ENCODE results near the gene ELK4.

ELK4 gene

GRCh38 chr1:205658943-205659581, 27.3 kb upstream of the ELK4 start:
- Histone ChIP-seq H2BK12ac (ENCODE audit: low read length) (no peak overlapping the region), H2AK5ac (ENCODE audit: low read length) (no peak overlapping the region), H2BK5ac (ENCODE audit: low read depth, low read length, poor library complexity) (no peak overlapping the region), H3K27me3 (ENCODE audit: insufficient read depth, low read length) (no peaks in the 10 kb centered on the region), H3K4me1 (ENCODE audit: control insufficient read depth in 1 of 2, insufficient read depth in 2 of 2, low read length in 2 of 2) (peaks cover 3 to 7% of the 10 kb centered on the region in 2 experiments), H3K14ac (ENCODE audit: low read length) (no peak overlapping the region), H3K9me3 (ENCODE audit: insufficient read depth, low read depth, low read length) (no peaks in the 10 kb centered on the region), H4K8ac (ENCODE audit: low read depth, low read length) (no peak overlapping the region), H3K79me1 (ENCODE audit: low read length) (no peaks in the 10 kb centered on the region), H4K12ac (ENCODE audit: low read depth, low read length) (no peak overlapping the region), H2BK120ac (ENCODE audit: insufficient read depth, low read length, poor library complexity) (no peak overlapping the region), H3K4me2 (ENCODE audit: low read length) (no peak overlapping the region), H3K4me3 (ENCODE audit: low read depth, low read length) (no peak overlapping the region), H3K79me2 (ENCODE audit: control insufficient read depth, insufficient read depth, low read length, poor library complexity) (no peaks in the 10 kb centered on the region), H3K27ac (ENCODE audit: low read depth, low read length) (no peak overlapping the region), H3K36me3 (ENCODE audit: control insufficient read depth in 1 of 2, insufficient read depth in 2 of 2, low read length in 2 of 2) (no peaks in the 10 kb centered on the region), H2AFZ (ENCODE audit: insufficient read depth, low read length, poor library complexity) (no peak overlapping the region), H3K9ac (ENCODE audit: low read length) (no peak overlapping the region), H3K23ac (ENCODE audit: low read length) (no peak overlapping the region), H3K4ac (ENCODE audit: low read depth, low read length) (no peak overlapping the region), H4K91ac (ENCODE audit: low read depth, low read length) (no peak overlapping the region), H3K18ac (ENCODE audit: low read length) (no peak overlapping the region)
- no CpG with 5 or more reads among the region's 20 CpGs for WGBS (ENCODE audit: extremely low coverage, insufficient coverage, insufficient read length)
- DNase-seq: peak; percentile 60 to 75

DNA sequence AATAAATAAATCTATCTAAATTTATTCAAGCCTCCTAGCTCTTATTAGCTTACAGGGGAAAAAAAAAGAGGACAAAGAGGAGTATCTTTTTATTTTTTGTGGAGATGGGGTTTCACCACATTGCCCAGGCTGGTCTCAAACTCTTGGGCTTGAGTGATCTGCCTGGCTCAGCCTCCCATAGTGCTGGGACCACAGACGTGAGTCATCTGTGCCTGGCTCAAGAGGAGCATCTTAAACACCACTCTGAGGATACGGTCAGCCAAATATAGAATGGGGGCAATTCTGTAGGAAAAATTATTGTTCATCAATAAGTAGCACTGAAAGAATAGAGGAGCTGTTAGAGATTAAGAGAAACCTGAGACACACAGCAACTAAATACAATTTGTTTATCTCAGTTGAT, 24.4 kb upstream of the ELK4 start:
- no peak for DNase-seq
- H3K23ac ChIP-seq (ENCODE audit: low read length): no peak overlapping the region
- no peak overlapping the region for H2BK120ac ChIP-seq (ENCODE audit: insufficient read depth, low read length, poor library complexity)
- no peak overlapping the region for H3K4ac ChIP-seq (ENCODE audit: low read depth, low read length)
- H3K36me3 ChIP-seq (ENCODE audit: control insufficient read depth in 1 of 2, insufficient read depth in 2 of 2, low read length in 2 of 2): no peaks in the 10 kb centered on the region
- H2AFZ ChIP-seq (ENCODE audit: insufficient read depth, low read length, poor library complexity): no peak overlapping the region
- no peak overlapping the region for H2BK12ac ChIP-seq (ENCODE audit: low read length)
- no peaks in the 10 kb centered on the region for H3K9me3 ChIP-seq (ENCODE audit: insufficient read depth, low read depth, low read length)
- WGBS (ENCODE audit: extremely low coverage, insufficient coverage, insufficient read length): no CpG with 5 or more reads among the region's 2 CpGs
- H2BK5ac ChIP-seq (ENCODE audit: low read depth, low read length, poor library complexity): no peak overlapping the region
- H3K4me3 ChIP-seq (ENCODE audit: low read depth, low read length): no peak overlapping the region
- no peak overlapping the region for H3K14ac ChIP-seq (ENCODE audit: low read length)
- H2AK5ac ChIP-seq (ENCODE audit: low read length): no peak overlapping the region
- H3K18ac ChIP-seq (ENCODE audit: low read length): no peak overlapping the region
- H3K27me3 ChIP-seq (ENCODE audit: insufficient read depth, low read length): no peaks in the 10 kb centered on the region
- no peak overlapping the region for H4K91ac ChIP-seq (ENCODE audit: low read depth, low read length)
- no peaks in the 10 kb centered on the region for H3K79me2 ChIP-seq (ENCODE audit: control insufficient read depth, insufficient read depth, low read length, poor library complexity)
- H4K8ac ChIP-seq (ENCODE audit: low read depth, low read length): no peak overlapping the region
- no peak overlapping the region for H3K4me2 ChIP-seq (ENCODE audit: low read length)
- no peak overlapping the region for H3K9ac ChIP-seq (ENCODE audit: low read length)
- H3K79me1 ChIP-seq (ENCODE audit: low read length): no peaks in the 10 kb centered on the region
- no peaks in the 10 kb centered on the region for H3K4me1 ChIP-seq (ENCODE audit: control insufficient read depth in 1 of 2, insufficient read depth in 2 of 2, low read length in 2 of 2)
- H3K27ac ChIP-seq (ENCODE audit: low read depth, low read length): no peak overlapping the region
- H4K12ac ChIP-seq (ENCODE audit: low read depth, low read length): no peak overlapping the region

- no peak overlapping the region for H3K9ac ChIP-seq (ENCODE audit: low read length)
- H2BK12ac ChIP-seq (ENCODE audit: low read length): no peak overlapping the region
- H2BK120ac ChIP-seq (ENCODE audit: insufficient read depth, low read length, poor library complexity): no peak overlapping the region
- no peak overlapping the region for H3K4me2 ChIP-seq (ENCODE audit: low read length)
- H3K79me2 ChIP-seq (ENCODE audit: control insufficient read depth, insufficient read depth, low read length, poor library complexity): no peaks in the 10 kb centered on the region
- H3K23ac ChIP-seq (ENCODE audit: low read length): no peak overlapping the region
- DNase-seq: no peak
- H3K79me1 ChIP-seq (ENCODE audit: low read length): no peaks in the 10 kb centered on the region
- no peaks in the 10 kb centered on the region for H3K36me3 ChIP-seq (ENCODE audit: control insufficient read depth in 1 of 2, insufficient read depth in 2 of 2, low read length in 2 of 2)
- H3K27me3 ChIP-seq (ENCODE audit: insufficient read depth, low read length): no peaks in the 10 kb centered on the region
- no peaks in the 10 kb centered on the region for H3K4me1 ChIP-seq (ENCODE audit: control insufficient read depth in 1 of 2, insufficient read depth in 2 of 2, low read length in 2 of 2)
- H2BK5ac ChIP-seq (ENCODE audit: low read depth, low read length, poor library complexity): no peak overlapping the region
- H3K4ac ChIP-seq (ENCODE audit: low read depth, low read length): no peak overlapping the region
- no peak overlapping the region for H2AFZ ChIP-seq (ENCODE audit: insufficient read depth, low read length, poor library complexity)
- no peak overlapping the region for H4K91ac ChIP-seq (ENCODE audit: low read depth, low read length)
- WGBS (ENCODE audit: extremely low coverage, insufficient coverage, insufficient read length): no CpG with 5 or more reads among the region's 11 CpGs
- H3K27ac ChIP-seq (ENCODE audit: low read depth, low read length): no peak overlapping the region
- no peak overlapping the region for H4K8ac ChIP-seq (ENCODE audit: low read depth, low read length)
- no peak overlapping the region for H3K4me3 ChIP-seq (ENCODE audit: low read depth, low read length)
- H2AK5ac ChIP-seq (ENCODE audit: low read length): no peak overlapping the region
- no peak overlapping the region for H4K12ac ChIP-seq (ENCODE audit: low read depth, low read length)
- H3K9me3 ChIP-seq (ENCODE audit: insufficient read depth, low read depth, low read length): no peaks in the 10 kb centered on the region
- H3K14ac ChIP-seq (ENCODE audit: low read length): no peak overlapping the region
- H3K18ac ChIP-seq (ENCODE audit: low read length): no peak overlapping the region
Measured at GRCh38 chr1:205652984-205653383, 21.2 kb upstream of the ELK4 start.

- no peak overlapping the region for H3K18ac ChIP-seq (ENCODE audit: low read length)
- no peak for DNase-seq
- no peak overlapping the region for H4K91ac ChIP-seq (ENCODE audit: low read depth, low read length)
- no peak overlapping the region for H3K27ac ChIP-seq (ENCODE audit: low read depth, low read length)
- no peak overlapping the region for H4K12ac ChIP-seq (ENCODE audit: low read depth, low read length)
- H3K14ac ChIP-seq (ENCODE audit: low read length): no peak overlapping the region
- H3K23ac ChIP-seq (ENCODE audit: low read length): no peak overlapping the region
- no peak overlapping the region for H2AFZ ChIP-seq (ENCODE audit: insufficient read depth, low read length, poor library complexity)
- no peaks in the 10 kb centered on the region for H3K27me3 ChIP-seq (ENCODE audit: insufficient read depth, low read length)
- no peaks in the 10 kb centered on the region for H3K79me2 ChIP-seq (ENCODE audit: control insufficient read depth, insufficient read depth, low read length, poor library complexity)
- H3K79me1 ChIP-seq (ENCODE audit: low read length): no peaks in the 10 kb centered on the region
- no peak overlapping the region for H3K9ac ChIP-seq (ENCODE audit: low read length)
- no peak overlapping the region for H3K4ac ChIP-seq (ENCODE audit: low read depth, low read length)
- H3K9me3 ChIP-seq (ENCODE audit: insufficient read depth, low read depth, low read length): no peaks in the 10 kb centered on the region
- H4K8ac ChIP-seq (ENCODE audit: low read depth, low read length): no peak overlapping the region
- H2BK120ac ChIP-seq (ENCODE audit: insufficient read depth, low read length, poor library complexity): no peak overlapping the region
- H3K4me1 ChIP-seq (ENCODE audit: control insufficient read depth in 1 of 2, insufficient read depth in 2 of 2, low read length in 2 of 2): no peaks in the 10 kb centered on the region
- H3K36me3 ChIP-seq (ENCODE audit: control insufficient read depth in 1 of 2, insufficient read depth in 2 of 2, low read length in 2 of 2): no peaks in the 10 kb centered on the region
- WGBS (ENCODE audit: extremely low coverage, insufficient coverage, insufficient read length): no CpG with 5 or more reads among the region's 1 CpG
- no peak overlapping the region for H3K4me3 ChIP-seq (ENCODE audit: low read depth, low read length)
- H2AK5ac ChIP-seq (ENCODE audit: low read length): no peak overlapping the region
- H2BK12ac ChIP-seq (ENCODE audit: low read length): no peak overlapping the region
- H3K4me2 ChIP-seq (ENCODE audit: low read length): no peak overlapping the region
- H2BK5ac ChIP-seq (ENCODE audit: low read depth, low read length, poor library complexity): no peak overlapping the region
Measured at GRCh38 chr1:205650241-205650640, 18.4 kb upstream of the ELK4 start.

Measured in trophoblast cell (in vitro differentiated cells and primary cell).